Fibroblast of lung (primary cell): ENCODE data around the gene ZBTB40. TPM values are rescaled to one million over a fixed set of nuclear protein-coding genes. Genes with fewer than 3 reads are reported as not detected.

ENCODE experiments used
- DNase-seq, 2 donors: peaks; one replicate each; pipeline versions ENCODE4 v3.0.0 to v3.0.0-alpha.2; 2010; ENCODE audit warnings: low read depth in 2 of 2
- H2AFZ ChIP-seq: 2 replicates; pipeline ENCODE4 v1.5.1; 2012; ENCODE audit warnings: low read length, control low read depth, inconsistent platforms
- H3K27ac ChIP-seq: 2 replicates; pipeline ENCODE4 v1.5.1; 2011; ENCODE audit warnings: low read length, control low read depth; ENCODE audit not compliant: insufficient read depth
- H3K27me3 ChIP-seq: 2 replicates; pipeline ENCODE4 v1.5.1; 2011; ENCODE audit warnings: mild to moderate bottlenecking, low read length; ENCODE audit not compliant: control insufficient read depth, insufficient read depth
- H3K36me3 ChIP-seq: 2 replicates; pipeline ENCODE4 v1.5.1; 2011; ENCODE audit warnings: low read length; ENCODE audit not compliant: control insufficient read depth, insufficient read depth
- H3K4me1 ChIP-seq: 2 replicates; pipeline ENCODE4 v1.5.1; 2011; ENCODE audit warnings: low read length; ENCODE audit not compliant: control insufficient read depth, insufficient read depth; ENCODE audit errors: extremely low read depth
- H3K4me2 ChIP-seq: 2 replicates; pipeline ENCODE4 v1.5.1; 2011; ENCODE audit warnings: low read length, control low read depth; ENCODE audit not compliant: insufficient read depth; ENCODE audit errors: extremely low read depth
- H3K4me3 ChIP-seq, 4 experiments: fragments of 200-600 bp in 1 of 4; sonication (generic) in 1 of 4; replicated peaks in 1 of 4; 2 replicates each; pipeline ENCODE4 v1.5.1; 2011 to 2016; ENCODE audit warnings: low read length in 4 of 4, low read depth in 3 of 4, mild to moderate bottlenecking in 3 of 4, control low read depth in 2 of 4, inconsistent platforms in 1 of 4, mixed read lengths in 1 of 4; ENCODE audit not compliant: insufficient read depth in 1 of 4; ENCODE audit errors: control extremely low read depth in 1 of 4
- H3K79me2 ChIP-seq: 2 replicates; pipeline ENCODE4 v1.5.1; 2012; ENCODE audit warnings: mild to moderate bottlenecking, low read length, inconsistent platforms; ENCODE audit not compliant: control insufficient read depth, insufficient read depth
- H3K9ac ChIP-seq: 2 replicates; pipeline ENCODE4 v1.5.1; 2011; ENCODE audit warnings: mild to moderate bottlenecking, low read length, control low read depth; ENCODE audit not compliant: insufficient read depth
- H3K9me3 ChIP-seq: 2 replicates; pipeline ENCODE4 v1.5.1; 2012; ENCODE audit warnings: low read depth, low read length; ENCODE audit not compliant: control insufficient read depth, insufficient read depth
- H4K20me1 ChIP-seq: 2 replicates; pipeline ENCODE4 v1.5.1; 2011; ENCODE audit warnings: low read length; ENCODE audit not compliant: control insufficient read depth, insufficient read depth; ENCODE audit errors: extremely low read depth
- CTCF ChIP-seq, 2 donors: IDR thresholded peaks in 1 of 2; conservative IDR thresholded peaks in 1 of 2; 1 replicate in 1 of 2; 2 replicates in 1 of 2; pipeline ENCODE4 v1.5.1; 2011 to 2012; ENCODE audit warnings: low read length in 2 of 2, control low read depth in 1 of 2, inconsistent platforms in 1 of 2, low read depth in 1 of 2, mild to moderate bottlenecking in 1 of 2
- EZH2 ChIP-seq: IDR thresholded peaks from 2 replicates; pipeline ENCODE4 v1.5.1; 2012; ENCODE audit warnings: low read length, control low read depth, mild to moderate bottlenecking; ENCODE audit errors: missing control alignments
- polyA plus RNA-seq, 2 donors: library from polyadenylated mRNA; depleted of rRNA in 1 of 2; stranded (reverse) in 1 of 2; unstranded in 1 of 2; fragments of >200 nt; gene quantifications; 2 replicates each; pipeline ENCODE4 v1.2.1, GENCODE V29; 2011 to 2012; ENCODE audit warnings: missing spikeins in 1 of 2
- total RNA-seq: library from RNA; depleted of rRNA; stranded (reverse); fragments of >200 nt; gene quantifications from 2 replicates; pipeline ENCODE4 v1.2.1, GENCODE V29; 2014

Gene ZBTB40
- total and polyA plus RNA-seq, 2 donors (not counting 1 experiment from before 2014, with no cell fraction given), result 3.4 to 12.4 TPM

GRCh38 chr1:22553991-22554522 is 102.4 kb downstream of the ZBTB40 start:
- H3K79me2 ChIP-seq, result no peaks in the 10 kb centered on the region
- no peaks in the 10 kb centered on the region for H3K9me3 ChIP-seq
- no peak for TF ChIP-seq CTCF (conservative IDR thresholded peaks at IDR 0.05 in 1 of 2, IDR thresholded peaks at IDR 0.05 in 1 of 2; ENCODE audit: low read depth in 1 of 2, low read length in 2 of 2)
- peak; percentile 27 for TF ChIP-seq EZH2
- H3K4me3 ChIP-seq, result no peak overlapping the region
- H3K4me1 ChIP-seq, result no peaks in the 10 kb centered on the region
- no peak overlapping the region for H3K4me2 ChIP-seq
- H4K20me1 ChIP-seq, result no peaks in the 10 kb centered on the region
- no peaks in the 10 kb centered on the region for H3K36me3 ChIP-seq
- DNase-seq, result no peak
- no peak overlapping the region for H3K27ac ChIP-seq
- H3K27me3 ChIP-seq, result peaks cover 22% of the 10 kb centered on the region
- H3K9ac ChIP-seq, result no peak overlapping the region
- no peak overlapping the region for H2AFZ ChIP-seq

- H3K4me1 ChIP-seq, result no peaks in the 10 kb centered on the region
- peaks cover 15% of the 10 kb centered on the region for H3K27me3 ChIP-seq
- no peak overlapping the region for H2AFZ ChIP-seq
- H3K9ac ChIP-seq, result no peak overlapping the region
- TF ChIP-seq CTCF (conservative IDR thresholded peaks at IDR 0.05 in 1 of 2, IDR thresholded peaks at IDR 0.05 in 1 of 2; ENCODE audit: low read depth in 1 of 2, low read length in 2 of 2), result no peak
- TF ChIP-seq EZH2, result no peak
- H3K4me2 ChIP-seq, result no peak overlapping the region
- H3K27ac ChIP-seq, result no peak overlapping the region
- no peak overlapping the region for H3K4me3 ChIP-seq
- no peak for DNase-seq
- H4K20me1 ChIP-seq, result no peaks in the 10 kb centered on the region
- H3K9me3 ChIP-seq, result no peaks in the 10 kb centered on the region
- no peaks in the 10 kb centered on the region for H3K36me3 ChIP-seq
- no peaks in the 10 kb centered on the region for H3K79me2 ChIP-seq
Measured at GRCh38 chr1:22555371-22555656, 103.7 kb downstream of the ZBTB40 start.

GRCh38 chr1:22556391-22557104 is 104.9 kb downstream of the ZBTB40 start:
- no peaks in the 10 kb centered on the region for H4K20me1 ChIP-seq
- no peaks in the 10 kb centered on the region for H3K4me1 ChIP-seq
- H2AFZ ChIP-seq, result no peak overlapping the region
- H3K27me3 ChIP-seq, result peaks cover 19% of the 10 kb centered on the region
- no peak for TF ChIP-seq CTCF (conservative IDR thresholded peaks at IDR 0.05 in 1 of 2, IDR thresholded peaks at IDR 0.05 in 1 of 2; ENCODE audit: low read depth in 1 of 2, low read length in 2 of 2)
- TF ChIP-seq EZH2, result peak; percentile 38
- DNase-seq, result no peak
- no peak overlapping the region for H3K27ac ChIP-seq
- no peaks in the 10 kb centered on the region for H3K36me3 ChIP-seq
- H3K4me2 ChIP-seq, result no peak overlapping the region
- H3K9me3 ChIP-seq, result no peaks in the 10 kb centered on the region
- no peaks in the 10 kb centered on the region for H3K79me2 ChIP-seq
- H3K4me3 ChIP-seq, result no peak overlapping the region
- H3K9ac ChIP-seq, result no peak overlapping the region
